Measurements from ENCODE around the gene BCL6B.

Gene BCL6B

GRCh38 chr17:7064261-7064660 is 41.4 kb downstream of the BCL6B start:
- DNase-seq, result no peak

GRCh38 chr17:7067198-7067597 is 44.3 kb downstream of the BCL6B start:
- DNase-seq, result no peak

GRCh38 chr17:7068268-7068667 is 45.4 kb downstream of the BCL6B start:
- DNase-seq, result no peak

DNA sequence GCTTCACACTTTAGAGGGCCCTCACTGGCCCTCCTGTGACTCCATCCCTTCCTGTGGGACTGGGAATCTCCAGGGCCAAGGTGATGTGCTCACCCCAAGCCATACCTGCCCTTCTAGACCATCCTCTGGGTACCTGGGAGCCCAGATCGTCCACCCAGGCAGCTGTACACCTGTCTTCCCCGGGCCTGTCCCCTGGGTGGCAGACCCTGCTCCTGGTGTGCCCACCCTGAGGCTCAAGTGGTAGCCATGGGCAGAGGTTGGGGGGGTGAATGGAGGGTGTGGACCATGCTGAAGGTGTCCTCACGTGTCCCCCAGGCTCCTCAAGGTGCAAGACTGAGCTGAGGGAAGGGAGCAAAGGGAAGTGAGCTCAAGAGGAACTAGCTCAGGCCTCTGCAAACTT is 47.9 kb downstream of the BCL6B start:
- no peak for DNase-seq

- DNase-seq, result no peak
These were observed 49.6 kb downstream of the BCL6B start for GRCh38 chr17:7072406-7072805.

GRCh38 chr17:7074931-7075330 is 52.1 kb downstream of the BCL6B start:
- no peak for DNase-seq

- no peak for DNase-seq
These were observed 55.2 kb downstream of the BCL6B start for GRCh38 chr17:7077911-7078546.

DNA sequence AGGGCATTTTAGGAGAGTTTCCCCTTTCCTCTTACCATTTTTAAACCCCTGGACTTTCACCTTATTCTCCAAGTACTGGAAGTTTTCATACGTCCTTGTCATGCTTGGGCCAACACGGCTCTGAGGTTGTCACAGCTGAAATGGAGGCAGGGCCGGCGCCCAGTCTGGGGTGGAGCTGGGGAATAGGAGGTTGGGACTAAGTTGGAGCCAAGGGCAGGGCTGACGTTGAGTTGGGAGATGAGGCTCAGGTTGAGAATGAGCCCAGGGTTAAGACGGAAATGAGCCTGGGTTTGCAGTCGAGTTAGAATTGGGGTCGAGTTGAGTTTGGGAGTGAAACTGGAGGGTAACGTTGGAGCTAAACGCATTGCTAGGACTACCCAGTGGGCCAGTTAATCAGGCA is 55.9 kb downstream of the BCL6B start:
- no peak for DNase-seq
